HL-60 (cell line): ENCODE measurements around the gene TSPYL2.

ENCODE experiments used
- DNase-seq, 2 experiments: peaks; one replicate each; pipeline ENCODE4 v3.0.0-alpha.2; 2010 to 2020; ENCODE audit warnings: low read depth in 1 of 2, low spot score in 1 of 2
- H3K27ac ChIP-seq: fragments of 250-450 bp; sonication (Bioruptor Pico); replicated peaks from 2 replicates; pipeline ENCODE4 v1.5.1; 2020; ENCODE audit warnings: mild to moderate bottlenecking, moderate library complexity
- H3K27me3 ChIP-seq: fragments of 250-450 bp; sonication (Bioruptor Pico); 2 replicates; pipeline ENCODE4 v1.5.1; 2021; ENCODE audit warnings: mild to moderate bottlenecking, moderate library complexity; ENCODE audit not compliant: insufficient read depth, poor library complexity, severe bottlenecking
- H3K4me3 ChIP-seq: replicated peaks from 2 replicates; pipeline ENCODE4 v1.5.1; 2011; ENCODE audit warnings: mild to moderate bottlenecking, control low read depth, low read length; ENCODE audit not compliant: insufficient read depth
- GABPA ChIP-seq: IDR thresholded peaks from 2 replicates; pipeline ENCODE4 v1.6.1; 2012; ENCODE audit warnings: low read depth
- POLR2AphosphoS5 ChIP-seq: IDR thresholded peaks from 2 replicates; pipeline ENCODE4 v1.6.1; 2012; ENCODE audit warnings: low read depth
- SPI1 ChIP-seq: IDR thresholded peaks from 2 replicates; pipeline ENCODE4 v1.6.1; 2012; ENCODE audit warnings: low read depth, mild to moderate bottlenecking, borderline replicate concordance
- TF ChIP-seq, protein P1 (sequence below): IDR thresholded peaks from 2 replicates; pipeline ENCODE4 v1.6.1; 2012; ENCODE audit warnings: low read depth; ENCODE audit not compliant: insufficient replicate concordance
- TF ChIP-seq, protein P2 (sequence below): IDR thresholded peaks from one replicate; pipeline ENCODE4 v1.5.1; 2011; ENCODE audit warnings: low read length, control low read depth, inconsistent platforms; ENCODE audit not compliant: insufficient read depth

TSPYL2 gene

DNA sequence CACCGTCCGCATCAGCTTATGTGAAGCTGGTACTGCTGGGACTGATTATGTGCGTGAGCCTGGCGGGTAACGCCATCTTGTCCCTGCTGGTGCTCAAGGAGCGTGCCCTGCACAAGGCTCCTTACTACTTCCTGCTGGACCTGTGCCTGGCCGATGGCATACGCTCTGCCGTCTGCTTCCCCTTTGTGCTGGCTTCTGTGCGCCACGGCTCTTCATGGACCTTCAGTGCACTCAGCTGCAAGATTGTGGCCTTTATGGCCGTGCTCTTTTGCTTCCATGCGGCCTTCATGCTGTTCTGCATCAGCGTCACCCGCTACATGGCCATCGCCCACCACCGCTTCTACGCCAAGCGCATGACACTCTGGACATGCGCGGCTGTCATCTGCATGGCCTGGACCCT is 5.5 kb upstream of the TSPYL2 start:
- H3K27ac ChIP-seq, result no peak overlapping the region
- TF ChIP-seq SPI1 (no peak), POLR2AphosphoS5 (no peak), GABPA (no peak)
- TF ChIP-seq, protein P1, sequence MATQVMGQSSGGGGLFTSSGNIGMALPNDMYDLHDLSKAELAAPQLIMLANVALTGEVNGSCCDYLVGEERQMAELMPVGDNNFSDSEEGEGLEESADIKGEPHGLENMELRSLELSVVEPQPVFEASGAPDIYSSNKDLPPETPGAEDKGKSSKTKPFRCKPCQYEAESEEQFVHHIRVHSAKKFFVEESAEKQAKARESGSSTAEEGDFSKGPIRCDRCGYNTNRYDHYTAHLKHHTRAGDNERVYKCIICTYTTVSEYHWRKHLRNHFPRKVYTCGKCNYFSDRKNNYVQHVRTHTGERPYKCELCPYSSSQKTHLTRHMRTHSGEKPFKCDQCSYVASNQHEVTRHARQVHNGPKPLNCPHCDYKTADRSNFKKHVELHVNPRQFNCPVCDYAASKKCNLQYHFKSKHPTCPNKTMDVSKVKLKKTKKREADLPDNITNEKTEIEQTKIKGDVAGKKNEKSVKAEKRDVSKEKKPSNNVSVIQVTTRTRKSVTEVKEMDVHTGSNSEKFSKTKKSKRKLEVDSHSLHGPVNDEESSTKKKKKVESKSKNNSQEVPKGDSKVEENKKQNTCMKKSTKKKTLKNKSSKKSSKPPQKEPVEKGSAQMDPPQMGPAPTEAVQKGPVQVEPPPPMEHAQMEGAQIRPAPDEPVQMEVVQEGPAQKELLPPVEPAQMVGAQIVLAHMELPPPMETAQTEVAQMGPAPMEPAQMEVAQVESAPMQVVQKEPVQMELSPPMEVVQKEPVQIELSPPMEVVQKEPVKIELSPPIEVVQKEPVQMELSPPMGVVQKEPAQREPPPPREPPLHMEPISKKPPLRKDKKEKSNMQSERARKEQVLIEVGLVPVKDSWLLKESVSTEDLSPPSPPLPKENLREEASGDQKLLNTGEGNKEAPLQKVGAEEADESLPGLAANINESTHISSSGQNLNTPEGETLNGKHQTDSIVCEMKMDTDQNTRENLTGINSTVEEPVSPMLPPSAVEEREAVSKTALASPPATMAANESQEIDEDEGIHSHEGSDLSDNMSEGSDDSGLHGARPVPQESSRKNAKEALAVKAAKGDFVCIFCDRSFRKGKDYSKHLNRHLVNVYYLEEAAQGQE, result no peak
- TF ChIP-seq, protein P2, sequence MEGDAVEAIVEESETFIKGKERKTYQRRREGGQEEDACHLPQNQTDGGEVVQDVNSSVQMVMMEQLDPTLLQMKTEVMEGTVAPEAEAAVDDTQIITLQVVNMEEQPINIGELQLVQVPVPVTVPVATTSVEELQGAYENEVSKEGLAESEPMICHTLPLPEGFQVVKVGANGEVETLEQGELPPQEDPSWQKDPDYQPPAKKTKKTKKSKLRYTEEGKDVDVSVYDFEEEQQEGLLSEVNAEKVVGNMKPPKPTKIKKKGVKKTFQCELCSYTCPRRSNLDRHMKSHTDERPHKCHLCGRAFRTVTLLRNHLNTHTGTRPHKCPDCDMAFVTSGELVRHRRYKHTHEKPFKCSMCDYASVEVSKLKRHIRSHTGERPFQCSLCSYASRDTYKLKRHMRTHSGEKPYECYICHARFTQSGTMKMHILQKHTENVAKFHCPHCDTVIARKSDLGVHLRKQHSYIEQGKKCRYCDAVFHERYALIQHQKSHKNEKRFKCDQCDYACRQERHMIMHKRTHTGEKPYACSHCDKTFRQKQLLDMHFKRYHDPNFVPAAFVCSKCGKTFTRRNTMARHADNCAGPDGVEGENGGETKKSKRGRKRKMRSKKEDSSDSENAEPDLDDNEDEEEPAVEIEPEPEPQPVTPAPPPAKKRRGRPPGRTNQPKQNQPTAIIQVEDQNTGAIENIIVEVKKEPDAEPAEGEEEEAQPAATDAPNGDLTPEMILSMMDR, result no peak
- no peak overlapping the region for H3K4me3 ChIP-seq
- H3K27me3 ChIP-seq, result no peaks in the 10 kb centered on the region
- DNase-seq, result no peak

DNA sequence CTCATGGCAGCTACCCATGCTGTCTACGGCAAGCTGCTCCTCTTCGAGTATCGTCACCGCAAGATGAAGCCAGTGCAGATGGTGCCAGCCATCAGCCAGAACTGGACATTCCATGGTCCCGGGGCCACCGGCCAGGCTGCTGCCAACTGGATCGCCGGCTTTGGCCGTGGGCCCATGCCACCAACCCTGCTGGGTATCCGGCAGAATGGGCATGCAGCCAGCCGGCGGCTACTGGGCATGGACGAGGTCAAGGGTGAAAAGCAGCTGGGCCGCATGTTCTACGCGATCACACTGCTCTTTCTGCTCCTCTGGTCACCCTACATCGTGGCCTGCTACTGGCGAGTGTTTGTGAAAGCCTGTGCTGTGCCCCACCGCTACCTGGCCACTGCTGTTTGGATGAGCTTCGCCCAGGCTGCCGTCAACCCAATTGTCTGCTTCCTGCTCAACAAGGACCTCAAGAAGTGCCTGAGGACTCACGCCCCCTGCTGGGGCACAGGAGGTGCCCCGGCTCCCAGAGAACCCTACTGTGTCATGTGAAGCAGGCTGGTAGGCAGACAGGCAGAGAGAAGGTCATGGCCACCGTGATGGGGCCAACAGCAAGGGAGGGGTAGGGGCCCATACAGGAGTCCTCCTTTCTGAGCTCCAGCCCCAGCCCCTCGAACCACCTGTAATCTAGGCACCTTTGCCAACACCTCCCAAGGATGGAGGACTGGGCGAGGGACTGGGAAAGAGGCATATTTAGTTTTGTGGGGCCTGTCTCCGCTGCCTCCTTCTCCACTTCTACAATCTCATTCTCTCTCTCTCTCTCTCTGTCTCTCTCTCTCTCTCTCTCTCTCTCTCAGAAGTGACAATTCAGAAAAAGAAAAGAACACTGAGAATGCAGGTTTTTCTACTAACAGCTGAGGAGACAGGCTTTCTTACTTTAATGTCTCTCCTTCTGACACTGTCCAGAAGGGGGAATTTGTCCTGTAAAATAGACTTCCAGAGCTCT is 4.7 kb upstream of the TSPYL2 start:
- no peak overlapping the region for H3K27ac ChIP-seq
- DNase-seq, result no peak
- TF ChIP-seq POLR2AphosphoS5, result no peak
- TF ChIP-seq, protein P2, result peak; percentile 6
- TF ChIP-seq GABPA, result no peak
- H3K4me3 ChIP-seq, result no peak overlapping the region
- H3K27me3 ChIP-seq, result no peaks in the 10 kb centered on the region

DNA sequence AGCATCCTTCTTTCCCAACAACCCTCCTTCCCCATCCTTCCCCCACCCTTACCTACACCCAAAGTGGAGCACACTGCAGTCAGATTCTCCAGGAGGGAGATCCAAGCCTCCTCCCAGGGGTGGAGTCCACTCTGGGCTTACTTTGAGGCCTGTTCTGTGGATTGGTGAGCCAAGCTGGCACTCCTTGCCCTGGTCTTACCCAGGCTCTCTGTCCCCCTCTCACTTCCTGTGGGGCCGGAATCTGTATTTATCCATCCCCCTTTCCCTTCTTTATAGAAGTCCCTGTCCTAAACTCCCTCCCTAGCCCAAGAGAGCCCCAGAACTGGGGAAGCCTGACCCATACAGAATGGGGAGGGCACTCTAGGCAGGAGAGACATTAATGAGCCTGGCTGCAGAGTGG is 3.2 kb upstream of the TSPYL2 start:
- H3K27ac ChIP-seq, result no peak overlapping the region
- no peak for DNase-seq
- H3K4me3 ChIP-seq, result no peak overlapping the region
- H3K27me3 ChIP-seq, result no peaks in the 10 kb centered on the region
- TF ChIP-seq, protein P2, result no peak
- TF ChIP-seq, protein P1, result no peak
- TF ChIP-seq SPI1 (no peak), POLR2AphosphoS5 (no peak), GABPA (no peak)
